ENCODE measurements around the gene TARBP2.

Gene TARBP2

DNA sequence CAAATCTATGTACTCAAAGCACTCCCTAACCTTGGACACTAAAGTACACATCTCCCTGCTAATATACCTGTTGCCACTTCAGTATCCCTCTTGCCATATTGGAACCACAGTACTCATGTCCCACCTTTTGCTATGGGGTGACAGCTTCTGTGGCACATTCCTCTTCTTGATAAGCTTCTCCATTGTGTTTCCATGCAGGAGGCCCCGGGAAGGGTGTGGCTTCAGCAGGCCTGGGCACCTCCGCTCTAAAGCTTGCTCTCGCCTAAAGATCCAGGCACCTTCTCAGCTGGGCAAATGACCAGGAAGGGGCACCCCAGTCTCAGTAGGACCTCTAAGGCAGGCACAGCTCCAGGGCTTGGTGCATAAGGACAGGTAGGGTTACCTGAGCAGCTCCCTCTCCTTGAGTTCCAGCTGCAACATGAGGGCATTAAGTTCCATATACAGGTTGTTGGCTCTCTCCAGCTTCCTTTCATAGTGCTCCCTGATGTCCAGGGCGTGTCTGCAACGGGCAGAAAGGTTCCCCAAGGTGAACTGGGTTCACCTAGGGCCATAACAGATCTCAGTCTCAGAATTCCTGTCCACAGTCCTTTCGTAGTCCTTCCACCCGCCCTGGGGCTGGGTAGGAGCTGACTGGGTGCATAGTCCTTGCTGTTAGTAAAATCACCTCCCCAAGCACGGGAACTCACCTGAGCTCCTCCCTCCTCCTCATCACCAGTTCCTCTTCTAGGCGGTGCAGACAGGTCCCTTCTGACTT is 17.7 kb upstream of the TARBP2 start:
- TF ChIP-seq, protein P1, sequence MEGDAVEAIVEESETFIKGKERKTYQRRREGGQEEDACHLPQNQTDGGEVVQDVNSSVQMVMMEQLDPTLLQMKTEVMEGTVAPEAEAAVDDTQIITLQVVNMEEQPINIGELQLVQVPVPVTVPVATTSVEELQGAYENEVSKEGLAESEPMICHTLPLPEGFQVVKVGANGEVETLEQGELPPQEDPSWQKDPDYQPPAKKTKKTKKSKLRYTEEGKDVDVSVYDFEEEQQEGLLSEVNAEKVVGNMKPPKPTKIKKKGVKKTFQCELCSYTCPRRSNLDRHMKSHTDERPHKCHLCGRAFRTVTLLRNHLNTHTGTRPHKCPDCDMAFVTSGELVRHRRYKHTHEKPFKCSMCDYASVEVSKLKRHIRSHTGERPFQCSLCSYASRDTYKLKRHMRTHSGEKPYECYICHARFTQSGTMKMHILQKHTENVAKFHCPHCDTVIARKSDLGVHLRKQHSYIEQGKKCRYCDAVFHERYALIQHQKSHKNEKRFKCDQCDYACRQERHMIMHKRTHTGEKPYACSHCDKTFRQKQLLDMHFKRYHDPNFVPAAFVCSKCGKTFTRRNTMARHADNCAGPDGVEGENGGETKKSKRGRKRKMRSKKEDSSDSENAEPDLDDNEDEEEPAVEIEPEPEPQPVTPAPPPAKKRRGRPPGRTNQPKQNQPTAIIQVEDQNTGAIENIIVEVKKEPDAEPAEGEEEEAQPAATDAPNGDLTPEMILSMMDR (IDR thresholded peaks at IDR 0.05; ENCODE audit: extremely low read depth, missing control alignments), result no peak
- no peak for DNase-seq (ENCODE audit: low spot score)

DNA sequence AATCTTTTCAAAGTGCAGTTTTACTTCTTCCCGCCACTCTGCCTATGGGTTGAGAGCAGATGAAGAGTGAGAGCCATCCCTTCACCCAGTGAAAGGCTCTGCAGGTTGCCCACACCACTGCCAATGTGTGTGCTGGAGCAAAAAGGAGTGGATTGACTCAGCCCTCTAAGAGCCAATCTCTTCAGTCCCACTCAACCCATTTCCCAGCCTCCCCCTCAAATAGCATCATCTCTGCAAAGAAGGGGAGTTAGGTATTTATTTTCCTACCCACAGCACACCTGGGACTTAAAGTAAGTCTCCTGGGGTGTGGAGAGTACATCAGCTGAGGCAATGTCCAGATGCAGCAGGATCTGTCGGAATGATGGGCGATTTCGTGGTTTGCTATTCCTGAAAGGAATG is 17.1 kb upstream of the TARBP2 start:
- TF ChIP-seq, protein P1 (IDR thresholded peaks at IDR 0.05; ENCODE audit: extremely low read depth, missing control alignments), result no peak
- no peak for DNase-seq (ENCODE audit: low spot score)

DNA sequence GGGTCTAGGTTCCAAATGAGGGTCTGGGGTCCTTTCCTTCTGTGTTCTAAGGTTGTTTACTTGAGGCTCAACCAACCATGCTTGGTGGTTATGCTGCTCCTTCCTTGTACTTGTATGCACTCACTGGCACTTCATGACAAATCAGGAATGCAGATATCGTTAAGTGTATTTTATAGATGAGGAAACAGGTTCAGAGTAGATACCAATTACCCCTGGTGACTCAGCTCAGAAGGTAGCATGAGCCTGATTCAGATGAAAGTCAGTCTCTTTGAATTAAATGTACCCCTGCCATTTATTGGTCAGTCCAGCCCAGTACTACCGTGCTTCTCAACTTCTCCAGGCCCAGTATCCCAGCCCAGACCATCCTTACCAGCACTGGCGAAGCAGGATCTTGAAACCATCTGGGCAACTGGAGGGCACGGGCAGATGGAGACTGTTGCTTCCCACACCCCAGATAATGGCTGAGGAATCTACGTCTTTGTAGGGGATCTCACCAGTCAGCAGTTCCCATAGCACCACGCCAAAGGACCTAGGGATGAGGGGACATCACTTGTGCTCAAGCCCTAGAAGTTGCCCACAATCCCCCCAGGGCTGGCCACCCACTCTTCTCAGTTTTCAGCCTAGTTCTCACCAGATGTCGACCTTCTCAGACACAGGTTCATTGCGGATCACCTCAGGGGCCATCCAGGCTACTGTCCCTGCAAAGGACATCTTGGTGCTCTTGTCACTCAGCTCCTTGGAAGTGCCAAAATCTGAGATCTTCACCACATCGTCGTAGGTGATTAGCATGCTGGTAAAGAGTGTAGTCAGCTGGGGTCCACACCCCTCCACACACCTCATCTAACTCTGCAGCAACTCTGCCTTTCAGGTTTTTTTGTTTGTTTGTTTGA is 16.2 kb upstream of the TARBP2 start:
- TF ChIP-seq, protein P1 (IDR thresholded peaks at IDR 0.05; ENCODE audit: extremely low read depth, missing control alignments), result no peak
- DNase-seq (ENCODE audit: low spot score), result no peak

DNA sequence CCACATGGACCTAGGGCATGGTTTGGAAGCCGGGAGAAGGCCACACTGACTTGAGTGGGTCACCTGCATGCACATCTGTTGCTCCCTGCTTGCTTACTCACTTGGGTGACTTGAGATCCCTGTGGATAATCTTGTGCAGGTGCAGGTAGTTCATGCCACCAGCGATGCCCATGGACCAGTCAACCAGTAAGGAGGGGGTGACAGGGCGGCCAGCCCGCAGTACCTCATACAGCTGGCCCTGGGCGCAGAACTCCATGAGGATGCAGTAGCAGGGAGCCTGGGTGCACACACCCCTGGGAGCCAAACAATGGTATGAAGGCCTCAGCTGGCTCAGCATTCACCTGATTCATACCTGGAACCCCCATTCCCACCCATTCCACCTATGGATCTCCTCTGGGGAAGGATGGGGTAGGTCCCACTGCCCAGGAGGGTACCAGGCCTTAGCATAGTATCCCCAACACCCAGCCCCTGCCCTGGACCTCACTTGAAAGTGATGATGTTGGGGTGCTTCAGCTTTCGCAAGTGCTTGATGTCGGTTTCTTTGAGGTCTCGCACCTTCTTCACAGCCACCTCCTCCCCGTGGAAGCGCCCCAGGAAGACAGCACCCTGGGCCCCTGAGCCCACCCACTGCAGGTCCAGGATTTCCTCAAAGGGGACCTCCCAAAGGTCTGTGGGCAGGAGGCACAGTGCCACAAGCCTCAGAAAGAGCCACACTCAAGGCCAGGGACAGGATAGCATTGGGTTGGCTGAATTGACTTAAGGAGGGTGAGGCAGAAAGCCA is 14.9 kb upstream of the TARBP2 start:
- TF ChIP-seq, protein P1 (IDR thresholded peaks at IDR 0.05; ENCODE audit: extremely low read depth, missing control alignments), result no peak
- no peak for DNase-seq (ENCODE audit: low spot score)

DNA sequence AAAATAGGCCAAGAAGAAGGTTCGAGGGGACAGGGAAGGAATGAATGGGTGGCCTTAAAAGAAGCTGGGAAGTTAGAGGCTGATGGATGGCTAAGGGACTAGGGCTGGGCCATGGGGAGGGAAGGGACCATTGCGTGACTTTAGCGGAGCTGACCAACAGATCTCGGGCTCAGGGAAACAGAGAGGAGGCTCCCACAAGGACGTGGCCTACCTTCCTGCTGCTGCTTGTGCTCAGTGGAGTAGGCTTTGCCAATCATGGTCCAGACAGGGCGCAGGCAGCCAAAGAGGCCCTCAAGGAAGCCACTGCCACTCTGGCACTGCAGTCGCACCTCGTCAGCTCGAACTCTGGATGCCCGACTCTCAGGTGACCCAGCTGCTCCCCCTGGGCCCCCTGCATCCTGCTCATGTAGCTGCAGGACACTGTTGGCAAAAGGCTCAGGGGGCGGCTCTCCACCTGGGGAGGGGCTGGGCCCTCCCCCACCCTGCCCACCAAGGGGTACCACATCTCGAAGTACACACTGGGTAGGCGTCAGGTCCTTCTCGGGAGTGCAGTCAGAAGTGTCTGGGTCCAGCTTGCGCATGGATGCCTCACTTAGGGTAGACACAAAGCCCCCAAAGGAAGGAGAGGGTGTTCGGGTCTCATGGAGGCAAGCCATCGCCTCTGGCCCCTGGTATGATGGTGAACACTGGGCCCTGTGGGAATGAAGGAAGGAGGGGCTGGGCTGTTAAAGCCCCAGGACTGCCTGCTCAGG is 14.2 kb upstream of the TARBP2 start:
- TF ChIP-seq, protein P1 (IDR thresholded peaks at IDR 0.05; ENCODE audit: extremely low read depth, missing control alignments), result no peak
- DNase-seq (ENCODE audit: low spot score), result no peak

DNA sequence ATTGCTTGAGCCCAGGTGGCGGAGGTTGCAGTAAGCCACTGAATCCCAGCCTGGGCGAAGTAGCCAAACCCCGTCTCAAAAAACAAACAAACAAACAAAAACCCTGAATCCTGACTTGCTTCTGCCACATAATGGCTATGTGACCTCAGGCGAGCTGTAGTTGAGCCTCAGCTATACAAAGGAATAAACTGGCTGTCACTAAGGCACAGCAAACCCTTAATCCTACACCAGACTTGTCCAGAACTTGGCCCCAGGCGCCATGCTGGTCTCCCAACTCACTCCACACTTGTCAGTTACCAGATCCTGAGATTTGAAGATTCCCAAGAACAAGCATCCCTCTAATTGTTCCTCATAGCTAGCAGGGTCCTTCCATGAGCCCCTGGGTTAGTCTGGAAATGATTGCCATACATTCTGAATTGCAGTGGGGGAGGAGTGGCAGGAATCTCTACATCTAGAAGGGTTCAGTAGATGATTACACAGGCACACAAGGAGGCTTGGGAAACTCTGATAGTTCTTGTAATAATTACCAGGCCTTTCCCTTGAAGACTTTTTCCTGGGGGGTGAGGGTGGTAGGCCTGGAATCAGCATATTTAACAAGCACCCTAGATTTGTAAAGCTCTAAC is 11.7 kb upstream of the TARBP2 start:
- TF ChIP-seq, protein P1 (IDR thresholded peaks at IDR 0.05; ENCODE audit: extremely low read depth, missing control alignments), result no peak
- DNase-seq (ENCODE audit: low spot score), result no peak
